Right renal pelvis (tissue), 4 donors: ENCODE measurements around the gene COQ10A. TPM values are rescaled to one million over a fixed set of nuclear protein-coding genes. Genes with fewer than 3 reads are reported as not detected.

ENCODE experiments used
- DNase-seq, 4 donors: peaks; one replicate each; pipeline ENCODE4 v3.0.0-alpha.2; 2013; ENCODE audit warnings: low read depth in 4 of 4, low spot score in 3 of 4, missing footprints in 1 of 4
- polyA plus RNA-seq, 4 donors: library from polyadenylated mRNA; unstranded; fragments of 120-200 nt; gene quantifications; one replicate each; pipeline ENCODE4 v1.2.1, GENCODE V29; 2013; ENCODE audit not compliant: insufficient read length in 4 of 4

COQ10A gene
- 10 to 100 TPM; 15.2 to 17.7 (median 16.9) TPM for polyA plus RNA-seq

DNA sequence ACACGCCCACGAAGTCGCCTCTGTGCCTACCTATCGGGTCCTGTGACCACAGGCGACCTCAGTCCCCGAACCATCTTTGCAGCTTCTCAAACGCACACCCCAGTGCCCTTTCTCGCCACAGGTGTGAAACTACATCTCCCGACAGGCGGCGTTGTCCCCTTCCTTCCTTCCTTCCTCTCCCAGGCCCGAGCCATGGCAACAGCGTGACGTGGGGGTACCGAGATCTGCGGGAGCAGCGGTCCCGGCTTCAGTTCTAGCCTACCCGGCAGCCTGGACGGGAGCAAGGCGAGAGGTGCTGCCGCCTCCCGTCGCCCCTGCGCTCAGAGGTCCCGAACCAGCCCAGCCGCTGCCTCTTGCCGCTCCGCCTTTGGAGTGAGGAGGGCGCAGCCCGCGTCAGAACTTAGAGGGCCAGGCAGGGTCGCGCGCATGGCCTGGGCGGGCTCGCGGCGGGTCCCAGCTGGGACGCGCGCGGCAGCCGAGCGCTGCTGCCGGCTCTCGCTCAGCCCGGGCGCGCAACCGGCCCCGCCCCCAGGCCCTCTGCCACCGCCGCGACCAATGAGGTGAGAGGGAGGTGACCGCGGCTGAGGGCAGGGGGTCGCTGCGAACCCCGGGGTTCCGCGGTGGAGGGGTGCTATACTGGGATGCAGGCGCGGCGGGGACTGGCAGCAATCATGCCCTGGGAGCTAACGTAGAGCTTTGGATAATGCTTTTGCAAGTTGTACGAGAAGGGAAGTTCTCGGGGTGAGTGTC lies at the start of gene COQ10A:
Gene COQ10A, plus strand, starts transcription at position 250 of the 750 bp plus-strand sequence. Its CDS starts 177 bp downstream, at position 427.
- DNase-seq, result peak; percentile 80 to 85 (median 83)

- no peak for DNase-seq
These were observed 46.9 kb upstream of the COQ10A start for GRCh38 chr12:56219840-56220239.

- DNase-seq, result no peak
These were observed 46.0 kb upstream of the COQ10A start for GRCh38 chr12:56220611-56221231.

GRCh38 chr12:56221232-56221756 lies 45.4 kb upstream of the COQ10A start:
- no peak for DNase-seq

DNA sequence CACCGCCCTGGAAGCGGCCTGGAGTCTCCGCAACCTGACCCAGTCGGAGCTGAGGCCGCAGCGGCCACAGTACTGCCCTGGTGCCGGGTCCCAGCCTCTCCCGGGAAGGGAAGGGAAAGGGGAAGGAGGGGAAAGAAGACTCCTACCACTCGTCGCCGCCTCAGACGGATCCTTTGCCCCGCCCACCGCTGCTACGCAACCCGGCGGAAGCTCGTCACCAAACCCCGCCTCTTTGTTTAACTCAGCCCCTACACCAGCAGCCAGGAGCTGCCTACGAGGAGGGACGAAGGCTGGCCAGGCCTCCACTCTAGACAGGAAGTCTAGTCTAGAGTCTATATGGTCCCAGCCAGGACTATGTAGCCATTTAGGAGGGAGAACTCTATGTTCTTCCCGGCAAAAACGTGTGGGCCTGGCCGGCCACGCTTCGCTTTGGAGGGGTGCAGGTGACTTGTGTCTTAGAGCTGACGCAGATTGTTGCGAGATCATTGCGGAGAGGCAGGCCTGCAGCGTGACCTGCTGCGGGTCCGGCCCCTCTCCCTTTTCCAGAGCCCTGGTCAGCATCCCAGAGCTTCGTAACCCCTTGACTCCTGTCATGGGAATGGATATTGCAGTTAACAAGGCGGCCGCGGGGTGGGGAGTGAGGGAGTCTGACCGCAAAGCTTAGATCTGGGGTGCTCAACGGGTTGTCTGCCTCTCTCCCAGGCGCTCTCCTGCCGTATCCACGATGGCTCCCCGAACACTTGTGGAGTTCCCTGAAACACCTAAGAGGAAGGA lies 44.8 kb upstream of the COQ10A start, which contains the start of gene RNF41:
Gene RNF41, minus strand, starts transcription at position 166 of the 774 bp plus-strand sequence. CDS start 7,875 bp downstream, outside the sequence.
- DNase-seq, result peak; percentile 96

DNA sequence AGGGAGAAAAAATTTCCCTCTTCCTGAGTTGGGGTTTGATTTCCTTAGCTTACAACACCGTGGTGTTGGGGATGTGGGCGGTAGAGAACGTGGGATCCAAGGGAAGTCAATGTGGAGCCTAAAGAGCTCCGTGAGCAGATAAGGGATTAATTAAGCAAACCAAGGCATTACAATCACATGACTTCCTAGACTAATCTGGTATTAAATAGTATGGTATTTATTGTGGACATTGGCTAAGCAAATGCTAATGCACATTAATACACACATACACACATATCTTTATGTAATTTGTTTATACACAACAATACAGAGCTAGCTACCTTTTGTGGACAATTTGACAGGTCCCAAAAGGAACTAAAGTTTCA lies 44.2 kb upstream of the COQ10A start:
- DNase-seq, result no peak

DNA sequence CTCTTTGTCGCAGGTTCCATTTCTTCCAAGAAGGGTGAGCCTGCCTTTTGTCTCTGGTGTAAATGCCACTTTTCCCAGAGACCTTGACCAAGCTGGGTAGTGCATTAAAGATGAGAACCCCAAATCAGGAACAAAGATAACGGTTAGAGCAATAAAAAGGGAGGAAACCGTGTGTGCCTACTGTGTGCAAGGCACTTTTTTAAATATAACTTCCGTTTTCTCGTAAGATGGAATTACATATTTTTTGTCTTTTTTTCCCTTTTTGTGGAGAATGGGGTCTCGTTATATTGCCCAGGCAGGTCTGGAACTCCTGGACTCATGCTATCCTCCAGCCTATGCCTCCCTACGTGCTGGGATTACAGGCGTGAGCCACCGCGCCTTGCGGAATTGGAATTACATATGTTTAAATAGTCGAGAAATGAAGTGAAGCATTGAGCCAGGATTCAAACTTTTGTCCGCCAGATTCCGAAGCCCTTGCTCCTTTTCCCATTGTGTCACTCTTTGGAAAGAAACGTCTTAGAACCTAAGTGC lies 43.1 kb upstream of the COQ10A start:
- DNase-seq, result no peak

DNA sequence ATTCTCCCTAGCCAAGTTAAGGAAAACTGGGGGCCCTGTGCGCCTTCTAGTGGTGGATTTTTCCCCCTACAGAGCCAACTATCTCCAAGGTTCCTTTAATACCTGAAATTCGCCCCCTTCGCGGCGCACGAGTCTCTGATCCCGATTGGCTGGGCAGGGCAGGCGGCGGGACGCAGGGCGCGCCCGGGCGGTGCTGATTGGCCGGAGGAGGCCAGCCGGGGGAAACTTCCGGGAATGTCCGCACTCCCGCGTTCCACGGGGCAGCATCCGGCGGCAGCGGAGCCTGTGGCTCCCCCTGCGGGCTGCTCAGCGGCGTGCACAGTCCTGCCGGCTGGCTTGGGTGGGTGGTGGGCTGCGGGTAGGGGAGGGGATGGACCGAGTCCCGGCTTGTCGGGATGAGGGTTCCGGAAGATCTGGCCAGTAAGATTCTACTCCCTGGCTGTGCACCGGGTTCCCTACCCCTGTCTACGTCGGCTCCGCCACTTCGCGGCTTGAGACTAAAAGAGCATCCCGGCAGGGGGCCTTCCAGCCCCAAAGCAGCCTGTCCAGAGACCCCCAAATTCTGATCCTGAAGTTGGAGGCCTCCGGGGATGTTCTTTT lies 42.5 kb upstream of the COQ10A start, which contains the start of gene NABP2:
Gene NABP2, plus strand, starts transcription at position 241 of the 600 bp plus-strand sequence. CDS start 515 bp downstream, outside the sequence.
- peak; percentile 91 to 97 (median 97) for DNase-seq

- no peak for DNase-seq
These were observed 41.8 kb upstream of the COQ10A start for GRCh38 chr12:56224954-56225353.

GRCh38 chr12:56229082-56229481 lies 37.7 kb upstream of the COQ10A start:
- no peak for DNase-seq

GRCh38 chr12:56229916-56230431 lies 36.8 kb upstream of the COQ10A start, which contains the start of gene SLC39A5:
Gene SLC39A5, plus strand, starts transcription at chr12:56230051. Its CDS starts 1,224 bp downstream, at chr12:56231275.
- no peak for DNase-seq

- no peak for DNase-seq
These were observed 36.1 kb upstream of the COQ10A start for GRCh38 chr12:56230432-56231183.

DNA sequence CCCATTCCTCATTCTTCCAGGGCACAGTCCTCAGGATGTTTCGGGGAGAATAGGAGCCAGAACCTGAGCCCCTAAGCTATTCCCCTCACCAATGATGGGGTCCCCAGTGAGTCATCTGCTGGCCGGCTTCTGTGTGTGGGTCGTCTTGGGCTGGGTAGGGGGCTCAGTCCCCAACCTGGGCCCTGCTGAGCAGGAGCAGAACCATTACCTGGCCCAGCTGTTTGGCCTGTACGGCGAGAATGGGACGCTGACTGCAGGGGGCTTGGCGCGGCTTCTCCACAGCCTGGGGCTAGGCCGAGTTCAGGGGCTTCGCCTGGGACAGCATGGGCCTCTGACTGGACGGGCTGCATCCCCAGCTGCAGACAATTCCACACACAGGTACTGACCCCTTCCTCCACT lies 35.6 kb upstream of the COQ10A start:
- DNase-seq, result no peak

GRCh38 chr12:56234746-56235436 lies 31.9 kb upstream of the COQ10A start:
- DNase-seq, result no peak

DNA sequence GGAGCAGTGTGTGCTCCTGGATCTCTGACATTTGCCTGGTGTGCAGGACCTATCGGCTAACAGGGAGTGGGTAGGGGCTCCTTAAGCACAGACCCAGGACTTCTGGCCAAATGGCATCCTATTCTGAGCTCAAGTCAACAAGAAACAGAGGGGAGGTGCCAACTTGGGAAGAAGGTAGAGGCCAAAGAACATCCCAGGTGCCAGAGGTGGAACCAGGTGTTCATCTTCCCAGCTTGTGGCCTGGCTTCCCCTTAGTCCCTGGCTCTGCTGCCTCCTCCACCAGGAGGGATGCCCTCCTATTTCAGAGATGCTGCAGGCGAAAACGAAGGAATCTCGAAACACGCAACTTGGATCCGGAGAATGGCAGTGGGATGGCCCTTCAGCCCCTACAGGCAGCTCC lies 30.7 kb upstream of the COQ10A start:
- no peak for DNase-seq

DNA sequence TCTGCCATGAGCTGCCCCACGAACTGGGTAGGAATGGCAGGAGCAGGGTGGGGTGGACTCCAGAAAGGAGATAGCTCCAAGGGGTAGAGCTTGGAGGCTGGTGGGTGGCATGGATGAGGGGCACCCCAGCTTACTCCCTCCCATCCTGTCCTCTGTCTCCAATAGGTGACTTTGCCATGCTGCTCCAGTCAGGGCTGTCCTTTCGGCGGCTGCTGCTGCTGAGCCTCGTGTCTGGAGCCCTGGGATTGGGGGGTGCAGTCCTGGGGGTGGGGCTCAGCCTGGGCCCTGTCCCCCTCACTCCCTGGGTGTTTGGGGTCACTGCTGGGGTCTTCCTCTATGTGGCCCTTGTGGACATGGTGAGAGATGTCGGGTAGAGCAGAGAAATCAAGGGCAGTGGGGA lies 29.8 kb upstream of the COQ10A start:
- DNase-seq, result no peak

DNA sequence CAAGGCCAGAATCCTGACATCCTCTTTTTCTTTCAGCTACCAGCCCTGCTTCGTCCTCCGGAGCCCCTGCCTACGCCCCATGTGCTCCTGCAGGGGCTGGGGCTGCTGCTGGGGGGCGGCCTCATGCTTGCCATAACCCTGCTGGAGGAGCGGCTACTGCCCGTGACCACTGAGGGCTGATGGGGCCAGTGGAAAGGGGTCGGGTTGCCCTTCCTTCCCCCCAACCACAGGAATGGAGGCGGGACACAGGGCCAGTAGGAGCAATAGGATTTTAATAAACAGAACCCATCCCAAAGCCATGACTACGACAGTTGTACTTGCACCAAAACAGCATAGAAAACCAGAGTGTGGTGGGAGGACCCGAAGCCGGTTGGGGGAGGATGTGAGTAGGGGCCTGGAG lies 29.2 kb upstream of the COQ10A start:
- no peak for DNase-seq

DNA sequence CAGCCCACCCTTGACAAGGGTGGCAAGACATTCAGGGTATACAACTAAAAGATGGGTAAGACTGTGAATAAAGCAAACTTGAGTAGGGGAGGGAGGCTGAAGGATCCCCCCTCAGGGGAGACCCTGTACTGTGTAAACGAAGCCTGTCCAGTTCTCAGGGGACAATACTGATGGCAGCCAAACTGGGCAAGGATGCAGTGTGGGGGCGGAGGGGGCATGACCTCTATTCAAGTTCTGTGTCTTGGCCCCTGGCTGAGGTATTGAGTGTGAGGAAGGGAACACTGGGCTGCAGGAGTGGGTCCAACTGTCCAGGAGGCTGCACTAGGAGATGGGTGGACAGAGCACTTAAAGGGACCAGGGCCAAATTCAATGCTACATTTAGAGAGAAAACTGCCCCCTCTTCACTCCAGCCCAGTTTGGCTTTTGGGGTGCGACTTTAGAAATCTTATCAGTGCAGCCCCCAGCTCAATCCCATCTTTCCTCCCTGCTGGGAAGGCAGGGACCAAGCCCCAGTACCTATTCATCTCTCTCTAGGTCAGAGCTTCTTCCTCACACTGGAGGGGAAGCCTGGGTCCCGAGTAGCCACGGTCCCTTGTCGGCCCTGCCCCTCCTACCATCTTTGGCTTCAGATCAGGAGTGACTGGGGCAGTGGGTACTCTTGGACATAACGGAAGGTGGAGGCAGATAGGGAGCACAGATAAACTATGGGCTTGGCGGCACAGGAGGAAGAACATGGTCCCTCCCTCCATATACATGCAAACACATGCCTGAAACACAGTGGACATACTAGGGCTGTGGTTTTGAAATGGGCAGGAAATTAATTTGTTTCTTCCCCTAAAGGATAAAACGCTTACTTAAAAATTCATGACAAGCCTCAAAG lies 25.1 kb upstream of the COQ10A start:
- no peak for DNase-seq
